ENCODE results near the gene DNM3.

The DNM3 gene

DNA sequence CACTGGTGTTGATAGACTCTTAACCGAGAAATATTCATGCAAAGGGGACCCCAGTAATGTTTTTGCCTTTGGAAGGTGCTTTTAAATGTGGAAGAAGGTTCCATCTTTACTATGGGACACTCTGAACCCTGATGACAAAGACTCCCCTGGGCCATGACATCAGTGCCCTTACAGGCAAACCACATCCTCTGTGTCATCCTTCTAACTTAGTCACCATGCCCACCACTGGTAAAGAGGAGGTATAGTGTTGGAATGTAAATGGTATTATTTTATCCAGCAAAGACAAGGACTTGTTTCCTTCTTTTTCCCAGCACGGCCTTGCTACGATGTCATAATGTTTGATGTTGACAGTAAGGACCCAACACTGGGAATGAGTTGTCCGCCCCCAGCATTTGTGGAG, 47.2 kb upstream of the DNM3 start:
- Histone ChIP-seq H3K9me2 (replicated peaks; ENCODE audit: insufficient read depth, low read length) (no peaks in the 10 kb centered on the region), H2AFZ (ENCODE audit: low read length) (no peak overlapping the region), H3K27ac (ENCODE audit: low read length) (no peak overlapping the region), H3K27me3 (replicated peaks; ENCODE audit: insufficient read depth, low read length) (no peaks in the 10 kb centered on the region), H3K9ac (ENCODE audit: low read length) (no peak overlapping the region), H3K4me3 (ENCODE audit: low read length) (no peak overlapping the region), H3F3A (ENCODE audit: insufficient read depth, low read length) (no peaks in the 10 kb centered on the region), H3K79me2 (ENCODE audit: low read length) (no peaks in the 10 kb centered on the region), H3K4me2 (ENCODE audit: low read depth, low read length) (no peak overlapping the region), H3K4me1 (ENCODE audit: low read length) (no peaks in the 10 kb centered on the region), H4K20me1 (ENCODE audit: insufficient read depth, low read length) (no peaks in the 10 kb centered on the region), H3K9me3 (replicated peaks; ENCODE audit: insufficient read depth, low read length) (no peaks in the 10 kb centered on the region), H3K36me3 (replicated peaks; ENCODE audit: insufficient read depth, low read length) (peaks cover under 1% of the 10 kb centered on the region)
- DNase-seq = no peak
- TF ChIP-seq, protein P1, sequence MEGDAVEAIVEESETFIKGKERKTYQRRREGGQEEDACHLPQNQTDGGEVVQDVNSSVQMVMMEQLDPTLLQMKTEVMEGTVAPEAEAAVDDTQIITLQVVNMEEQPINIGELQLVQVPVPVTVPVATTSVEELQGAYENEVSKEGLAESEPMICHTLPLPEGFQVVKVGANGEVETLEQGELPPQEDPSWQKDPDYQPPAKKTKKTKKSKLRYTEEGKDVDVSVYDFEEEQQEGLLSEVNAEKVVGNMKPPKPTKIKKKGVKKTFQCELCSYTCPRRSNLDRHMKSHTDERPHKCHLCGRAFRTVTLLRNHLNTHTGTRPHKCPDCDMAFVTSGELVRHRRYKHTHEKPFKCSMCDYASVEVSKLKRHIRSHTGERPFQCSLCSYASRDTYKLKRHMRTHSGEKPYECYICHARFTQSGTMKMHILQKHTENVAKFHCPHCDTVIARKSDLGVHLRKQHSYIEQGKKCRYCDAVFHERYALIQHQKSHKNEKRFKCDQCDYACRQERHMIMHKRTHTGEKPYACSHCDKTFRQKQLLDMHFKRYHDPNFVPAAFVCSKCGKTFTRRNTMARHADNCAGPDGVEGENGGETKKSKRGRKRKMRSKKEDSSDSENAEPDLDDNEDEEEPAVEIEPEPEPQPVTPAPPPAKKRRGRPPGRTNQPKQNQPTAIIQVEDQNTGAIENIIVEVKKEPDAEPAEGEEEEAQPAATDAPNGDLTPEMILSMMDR (IDR thresholded peaks at IDR 0.05; ENCODE audit: low read length) = no peak
- TF ChIP-seq EZH2phosphoT487 (IDR thresholded peaks at IDR 0.05; ENCODE audit: low read length) (no peak), EZH2 (optimal IDR thresholded peaks at IDR 0.05; ENCODE audit: low read depth, low read length) (no peak)

DNA sequence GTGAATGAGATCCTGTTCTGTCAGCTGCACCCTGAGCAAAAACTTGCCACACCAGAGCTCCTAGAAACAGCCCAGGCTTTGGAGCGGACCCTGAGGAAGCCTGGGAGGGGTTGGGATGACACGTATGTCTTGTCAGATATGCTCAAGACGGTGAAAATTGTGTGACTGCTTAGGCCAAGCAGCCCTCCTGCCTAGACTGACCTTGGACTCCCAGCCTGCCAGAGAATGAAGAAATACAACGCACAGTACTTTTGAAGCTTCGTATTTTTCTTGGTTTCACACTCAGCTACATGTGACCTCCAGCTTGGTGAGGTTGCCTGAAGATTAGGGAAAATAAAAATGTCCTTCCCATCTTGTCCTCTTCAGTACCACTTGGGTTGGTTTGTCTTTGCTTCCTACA, 44.7 kb upstream of the DNM3 start:
- Histone ChIP-seq H3K9ac (ENCODE audit: low read length) (no peak overlapping the region), H3K4me1 (ENCODE audit: low read length) (no peaks in the 10 kb centered on the region), H2AFZ (ENCODE audit: low read length) (no peak overlapping the region), H3K4me2 (ENCODE audit: low read depth, low read length) (no peak overlapping the region), H3K27me3 (replicated peaks; ENCODE audit: insufficient read depth, low read length) (no peaks in the 10 kb centered on the region), H3K9me3 (replicated peaks; ENCODE audit: insufficient read depth, low read length) (no peaks in the 10 kb centered on the region), H3K9me2 (replicated peaks; ENCODE audit: insufficient read depth, low read length) (no peaks in the 10 kb centered on the region), H3K36me3 (replicated peaks; ENCODE audit: insufficient read depth, low read length) (no peaks in the 10 kb centered on the region; the same call in 1 of the 2 replicates), H3F3A (ENCODE audit: insufficient read depth, low read length) (no peaks in the 10 kb centered on the region), H3K27ac (ENCODE audit: low read length) (no peak overlapping the region), H3K79me2 (ENCODE audit: low read length) (no peaks in the 10 kb centered on the region), H3K4me3 (ENCODE audit: low read length) (no peak overlapping the region), H4K20me1 (ENCODE audit: insufficient read depth, low read length) (no peaks in the 10 kb centered on the region)
- TF ChIP-seq, protein P1 (IDR thresholded peaks at IDR 0.05; ENCODE audit: low read length) = no peak
- no peak for TF ChIP-seq EZH2 (optimal IDR thresholded peaks at IDR 0.05; ENCODE audit: low read depth, low read length)
- no peak for TF ChIP-seq EZH2phosphoT487 (IDR thresholded peaks at IDR 0.05; ENCODE audit: low read length)
- DNase-seq = no peak

DNA sequence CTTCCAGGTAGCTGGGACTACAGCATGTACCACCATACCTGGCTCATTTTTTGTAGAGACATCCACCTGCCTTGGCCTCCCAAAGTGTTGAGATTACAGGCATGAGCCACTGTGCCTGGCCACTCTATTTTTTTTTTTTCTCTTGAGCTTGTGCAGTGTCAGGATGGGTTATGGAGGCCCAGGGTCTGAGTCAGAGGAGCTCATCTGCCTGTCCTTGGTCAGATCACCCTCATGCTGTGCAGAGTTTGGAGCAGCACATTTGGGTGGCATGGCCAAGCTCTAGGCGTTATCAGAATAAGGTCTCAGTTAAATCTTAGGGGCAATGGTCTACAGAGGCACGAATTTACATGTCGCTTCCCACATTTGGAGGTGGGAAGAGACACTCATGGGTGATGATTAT, 43.0 kb upstream of the DNM3 start:
- no peaks in the 10 kb centered on the region for H3K79me2 ChIP-seq (ENCODE audit: low read length)
- H3K27me3 ChIP-seq (replicated peaks; ENCODE audit: insufficient read depth, low read length) = no peaks in the 10 kb centered on the region
- DNase-seq = no peak
- no peak overlapping the region for H3K4me2 ChIP-seq (ENCODE audit: low read depth, low read length)
- no peak overlapping the region for H2AFZ ChIP-seq (ENCODE audit: low read length)
- TF ChIP-seq EZH2 (optimal IDR thresholded peaks at IDR 0.05; ENCODE audit: low read depth, low read length) = no peak
- TF ChIP-seq EZH2phosphoT487 (IDR thresholded peaks at IDR 0.05; ENCODE audit: low read length) = no peak
- TF ChIP-seq, protein P1 (IDR thresholded peaks at IDR 0.05; ENCODE audit: low read length) = no peak
- H3K36me3 ChIP-seq (replicated peaks; ENCODE audit: insufficient read depth, low read length) = no peaks in the 10 kb centered on the region; the same call in 1 of the 2 replicates
- H3K9me2 ChIP-seq (replicated peaks; ENCODE audit: insufficient read depth, low read length) = no peaks in the 10 kb centered on the region
- H3K9ac ChIP-seq (ENCODE audit: low read length) = no peak overlapping the region
- no peak overlapping the region for H3K4me3 ChIP-seq (ENCODE audit: low read length)
- no peaks in the 10 kb centered on the region for H3F3A ChIP-seq (ENCODE audit: insufficient read depth, low read length)
- no peaks in the 10 kb centered on the region for H4K20me1 ChIP-seq (ENCODE audit: insufficient read depth, low read length)
- H3K27ac ChIP-seq (ENCODE audit: low read length) = no peak overlapping the region
- no peaks in the 10 kb centered on the region for H3K9me3 ChIP-seq (replicated peaks; ENCODE audit: insufficient read depth, low read length)
- H3K4me1 ChIP-seq (ENCODE audit: low read length) = no peaks in the 10 kb centered on the region
